ENCODE measurements around the gene C7orf33. TPM values are rescaled to one million over a fixed set of nuclear protein-coding genes. Genes with fewer than 3 reads are reported as not detected.

C7orf33 gene
- total and polyA plus RNA-seq, 2 experiments from 2014 or later, result not detected

- no peaks in the 10 kb centered on the region for H3F3A ChIP-seq (replicated peaks; ENCODE audit: low read depth)
These were observed 29.5 kb upstream of the C7orf33 start for GRCh38 chr7:148561099-148561498.

DNA sequence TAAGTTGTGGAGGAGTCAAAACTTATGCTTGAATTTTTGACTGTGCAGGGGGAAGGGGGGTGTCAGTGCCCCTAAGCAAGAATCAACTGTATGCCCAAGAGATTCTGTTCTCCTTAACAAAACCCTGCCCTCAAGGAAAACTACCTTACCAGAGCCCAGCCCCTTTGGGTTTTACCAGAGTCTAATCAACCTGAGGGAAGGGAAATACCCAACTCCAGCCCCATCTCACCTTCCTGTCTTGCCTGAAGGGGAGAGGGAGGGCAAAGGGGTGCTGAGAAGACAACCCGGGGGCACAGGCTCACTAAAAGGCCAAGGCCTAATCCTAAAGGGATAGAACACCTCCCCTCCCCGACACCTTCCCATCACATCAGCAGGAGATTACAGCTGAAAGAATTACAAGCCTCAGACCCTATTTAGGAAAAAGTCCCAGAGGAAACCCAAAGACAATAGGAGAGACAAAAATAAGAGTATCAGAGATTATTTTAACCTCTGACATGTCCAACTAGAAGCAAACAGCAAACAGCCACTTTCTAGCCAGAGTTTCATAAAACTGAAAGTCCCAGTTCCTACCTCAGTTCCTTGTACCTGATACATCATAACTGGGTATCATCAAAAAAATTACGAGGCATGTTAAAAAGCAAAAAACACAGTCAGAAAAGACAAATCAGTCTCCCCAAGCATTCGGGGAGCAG, 26.8 kb upstream of the C7orf33 start:
- Histone ChIP-seq H3K27ac (ENCODE audit: low read depth) (no peak overlapping the region), H3K79me2 (replicated peaks; ENCODE audit: insufficient read depth) (no peaks in the 10 kb centered on the region), H3F3A (replicated peaks; ENCODE audit: low read depth) (no peaks in the 10 kb centered on the region), H2AFZ (peak overlapping the region; percentile 50; the same call in 1 of the 2 replicates), H3K36me3 (ENCODE audit: insufficient read depth) (no peaks in the 10 kb centered on the region), H4K20me1 (replicated peaks; ENCODE audit: insufficient read depth) (no peaks in the 10 kb centered on the region), H3K4me1 (ENCODE audit: insufficient read depth) (0 out of 2 replicates have a peak, but pooled peaks cover 4% of the 10 kb centered on the region), H3K4me2 (no peak overlapping the region), H3K27me3 (ENCODE audit: insufficient read depth) (no peaks in the 10 kb centered on the region), H3K9me2 (ENCODE audit: insufficient read depth) (peaks cover 4% of the 10 kb centered on the region; the same call in 1 of the 2 replicates), H3K4me3 (no peak overlapping the region)
- DNase-seq (ENCODE audit: low spot score) (no peak), ATAC-seq (no peak)
- H3K36me3 Mint-ChIP-seq (ENCODE audit: low read depth), result peaks cover 4% of the 10 kb centered on the region; the same call in 1 of the 3 replicates
- peaks cover 6% of the 10 kb centered on the region; the same call in 1 of the 3 replicates for H3K9me3 Mint-ChIP-seq
- no peak overlapping the region for H3K27ac Mint-ChIP-seq
- H3K27me3 Mint-ChIP-seq (ENCODE audit: insufficient read depth, low read depth, poor library complexity), result peaks cover 2% of the 10 kb centered on the region
- no peak overlapping the region for H3K4me3 Mint-ChIP-seq
- H3K4me1 Mint-ChIP-seq, result peaks cover 11% of the 10 kb centered on the region; the same call in 2 of the 3 replicates
- TF ChIP-seq JUNB (IDR thresholded peaks at IDR 0.05; ENCODE audit: unreplicated experiment) (no peak), CTCF (conservative IDR thresholded peaks at IDR 0.05; ENCODE audit: low read depth in 2 of 2) (no peak), CREB1 (CRISPR knock-in tag; IDR thresholded peaks at IDR 0.05; ENCODE audit: low read depth) (no peak), ZNF331 (CRISPR knock-in tag; IDR thresholded peaks at IDR 0.05; ENCODE audit: low read depth) (no peak), NANOG (IDR thresholded peaks at IDR 0.05; ENCODE audit: borderline replicate concordance) (no peak), EZH2phosphoT487 (IDR thresholded peaks at IDR 0.05; ENCODE audit: unreplicated experiment) (no peak), ETS1 (IDR thresholded peaks at IDR 0.05) (no peak), EZH2 (IDR thresholded peaks at IDR 0.05; ENCODE audit: low read depth, unreplicated experiment) (no peak), POLR2AphosphoS5 (IDR thresholded peaks at IDR 0.05; ENCODE audit: low read depth) (no peak), ZNF114 (CRISPR knock-in tag; IDR thresholded peaks at IDR 0.05) (no peak)
- TF ChIP-seq, protein P1, sequence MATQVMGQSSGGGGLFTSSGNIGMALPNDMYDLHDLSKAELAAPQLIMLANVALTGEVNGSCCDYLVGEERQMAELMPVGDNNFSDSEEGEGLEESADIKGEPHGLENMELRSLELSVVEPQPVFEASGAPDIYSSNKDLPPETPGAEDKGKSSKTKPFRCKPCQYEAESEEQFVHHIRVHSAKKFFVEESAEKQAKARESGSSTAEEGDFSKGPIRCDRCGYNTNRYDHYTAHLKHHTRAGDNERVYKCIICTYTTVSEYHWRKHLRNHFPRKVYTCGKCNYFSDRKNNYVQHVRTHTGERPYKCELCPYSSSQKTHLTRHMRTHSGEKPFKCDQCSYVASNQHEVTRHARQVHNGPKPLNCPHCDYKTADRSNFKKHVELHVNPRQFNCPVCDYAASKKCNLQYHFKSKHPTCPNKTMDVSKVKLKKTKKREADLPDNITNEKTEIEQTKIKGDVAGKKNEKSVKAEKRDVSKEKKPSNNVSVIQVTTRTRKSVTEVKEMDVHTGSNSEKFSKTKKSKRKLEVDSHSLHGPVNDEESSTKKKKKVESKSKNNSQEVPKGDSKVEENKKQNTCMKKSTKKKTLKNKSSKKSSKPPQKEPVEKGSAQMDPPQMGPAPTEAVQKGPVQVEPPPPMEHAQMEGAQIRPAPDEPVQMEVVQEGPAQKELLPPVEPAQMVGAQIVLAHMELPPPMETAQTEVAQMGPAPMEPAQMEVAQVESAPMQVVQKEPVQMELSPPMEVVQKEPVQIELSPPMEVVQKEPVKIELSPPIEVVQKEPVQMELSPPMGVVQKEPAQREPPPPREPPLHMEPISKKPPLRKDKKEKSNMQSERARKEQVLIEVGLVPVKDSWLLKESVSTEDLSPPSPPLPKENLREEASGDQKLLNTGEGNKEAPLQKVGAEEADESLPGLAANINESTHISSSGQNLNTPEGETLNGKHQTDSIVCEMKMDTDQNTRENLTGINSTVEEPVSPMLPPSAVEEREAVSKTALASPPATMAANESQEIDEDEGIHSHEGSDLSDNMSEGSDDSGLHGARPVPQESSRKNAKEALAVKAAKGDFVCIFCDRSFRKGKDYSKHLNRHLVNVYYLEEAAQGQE (IDR thresholded peaks at IDR 0.05; ENCODE audit: unreplicated experiment), result no peak

More at GRCh38 chr7:148561099-148561498, 29.5 kb upstream of the C7orf33 start:
- Histone ChIP-seq H3K79me2 (replicated peaks; ENCODE audit: insufficient read depth) (no peaks in the 10 kb centered on the region), H3K4me3 (no peak overlapping the region), H3K9me2 (ENCODE audit: insufficient read depth) (peaks cover 10% of the 10 kb centered on the region), H3K36me3 (ENCODE audit: insufficient read depth) (no peaks in the 10 kb centered on the region), H3K27ac (ENCODE audit: low read depth) (no peak overlapping the region), H3K27me3 (ENCODE audit: insufficient read depth) (no peaks in the 10 kb centered on the region), H2AFZ (no peak overlapping the region), H3K4me1 (ENCODE audit: insufficient read depth) (no peaks in the 10 kb centered on the region), H4K20me1 (replicated peaks; ENCODE audit: insufficient read depth) (no peaks in the 10 kb centered on the region), H3K4me2 (no peak overlapping the region)
- H3K27ac Mint-ChIP-seq, result no peak overlapping the region
- no peaks in the 10 kb centered on the region for H3K4me1 Mint-ChIP-seq
- no peak overlapping the region for H3K4me3 Mint-ChIP-seq
- no peak for ATAC-seq
- H3K36me3 Mint-ChIP-seq (ENCODE audit: low read depth), result peaks cover 3% of the 10 kb centered on the region; the same call in 1 of the 3 replicates
- TF ChIP-seq, protein P1 (IDR thresholded peaks at IDR 0.05; ENCODE audit: unreplicated experiment), result no peak
- peaks cover 5% of the 10 kb centered on the region for H3K27me3 Mint-ChIP-seq (ENCODE audit: insufficient read depth, low read depth, poor library complexity)
- no peak for DNase-seq (ENCODE audit: low spot score)
- H3K9me3 Mint-ChIP-seq, result peaks cover 3% of the 10 kb centered on the region; the same call in 2 of the 3 replicates
